GM21381 (cell line): ENCODE measurements around the gene FAM163A.

Experiments
- ATAC-seq: cut with Tn5 transposase; IDR thresholded peaks from one replicate; pipeline ENCODE4 v1.9.1; 2021; ENCODE audit warnings: mild to moderate bottlenecking, moderate library complexity; ENCODE audit not compliant: unreplicated experiment

Gene FAM163A

DNA sequence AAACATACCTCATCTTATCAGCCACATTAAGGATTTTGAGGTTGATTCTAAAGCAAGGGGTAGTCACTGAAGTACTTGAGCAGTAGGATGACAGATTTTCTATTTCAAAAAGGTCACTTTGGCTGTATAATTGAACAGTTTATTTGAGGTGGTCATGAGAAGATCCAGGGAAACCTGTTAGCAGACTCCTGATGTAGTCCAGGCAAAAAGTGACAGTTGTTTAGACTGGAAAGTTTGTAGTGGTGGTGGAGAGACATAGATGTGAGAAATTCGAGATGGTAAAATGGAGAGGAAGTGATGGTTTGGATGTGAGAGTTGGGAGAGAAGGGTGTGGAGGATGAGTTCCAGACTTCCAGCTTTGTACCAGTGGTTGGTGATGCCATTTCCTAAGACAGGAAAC is 7.5 kb downstream of the FAM163A start:
- no peak for ATAC-seq

DNA sequence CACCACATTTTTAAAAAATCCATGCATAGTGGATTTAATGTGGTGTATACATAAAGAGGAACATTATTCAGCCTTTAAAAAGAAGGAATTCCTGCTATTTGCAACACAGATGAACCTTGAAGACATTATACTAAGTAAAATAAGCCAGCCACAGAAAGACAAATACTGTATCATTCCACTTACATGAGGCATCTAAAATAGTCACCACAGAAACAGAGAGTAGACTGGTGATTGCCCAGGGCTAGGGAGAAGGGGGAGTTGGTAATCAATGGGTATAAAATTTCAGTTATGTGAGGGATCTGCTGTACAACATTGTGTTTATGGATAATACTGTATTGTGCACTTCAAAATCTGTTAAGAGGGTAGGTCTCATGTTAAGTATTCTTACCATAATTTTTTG is 10.0 kb downstream of the FAM163A start:
- ATAC-seq, result no peak

GRCh38 chr1:179754041-179754624 is 11.0 kb downstream of the FAM163A start:
- no peak for ATAC-seq

- ATAC-seq, result no peak
These were observed 14.8 kb downstream of the FAM163A start for GRCh38 chr1:179757933-179758332.

- no peak for ATAC-seq
These were observed 17.4 kb downstream of the FAM163A start for GRCh38 chr1:179760521-179760920.

DNA sequence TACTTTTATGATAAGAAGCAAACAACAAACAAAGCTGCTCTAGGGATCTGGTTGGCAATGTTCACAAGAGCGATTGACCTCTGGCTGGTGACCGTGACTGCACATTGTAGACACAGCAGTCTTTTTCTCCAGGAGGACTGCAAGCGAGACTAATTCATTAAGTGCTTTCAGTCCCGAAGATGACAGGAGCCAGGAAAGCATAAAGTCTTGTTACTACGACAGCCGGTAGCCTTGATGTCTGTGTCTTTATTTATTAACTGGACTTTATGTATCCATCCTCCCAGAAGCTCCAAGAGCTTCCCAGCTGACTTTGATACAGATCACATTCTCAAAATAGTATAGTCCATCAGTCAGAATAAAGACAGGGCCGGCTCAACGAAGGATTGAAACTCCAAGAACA is 18.2 kb downstream of the FAM163A start:
- ATAC-seq, result no peak

DNA sequence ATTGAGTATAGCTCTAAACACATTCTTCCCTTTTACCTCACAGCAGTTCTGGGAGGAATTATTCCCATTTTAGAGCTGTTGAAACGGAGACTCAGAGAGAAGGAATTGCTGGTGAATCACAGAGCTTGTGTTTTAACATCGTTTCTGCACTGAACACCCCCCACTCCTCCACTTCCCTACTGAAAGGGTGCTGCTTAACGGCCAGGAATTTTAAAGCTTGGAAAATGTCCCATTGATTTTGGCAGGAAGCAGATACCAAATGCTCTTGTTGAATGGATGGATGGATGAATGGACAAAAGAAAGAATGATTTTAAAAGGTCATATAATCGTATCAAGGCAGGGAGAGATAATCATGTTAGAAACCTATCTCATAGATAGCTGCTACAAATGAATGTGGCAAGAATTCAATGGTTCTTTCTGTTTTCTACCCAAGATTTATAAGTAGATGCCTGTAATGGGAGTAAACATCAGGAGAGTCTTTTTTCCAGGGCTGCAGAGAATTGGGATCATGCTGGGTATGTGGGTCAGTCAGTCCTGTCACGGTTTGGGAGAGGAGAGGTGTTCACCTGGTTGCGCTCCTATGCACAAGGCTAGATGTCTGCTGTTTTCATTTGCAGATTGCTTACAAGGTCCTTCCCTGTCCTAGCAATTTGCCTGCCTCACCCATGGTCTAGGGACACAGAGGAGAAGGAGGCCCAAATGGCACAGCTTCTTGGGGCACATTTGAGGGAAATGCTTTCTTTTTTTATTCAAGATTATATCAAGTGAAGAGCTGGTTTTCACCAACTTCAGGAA is 19.0 kb downstream of the FAM163A start:
- no peak for ATAC-seq

GRCh38 chr1:179767177-179767581 is 24.1 kb downstream of the FAM163A start:
- ATAC-seq, result no peak

DNA sequence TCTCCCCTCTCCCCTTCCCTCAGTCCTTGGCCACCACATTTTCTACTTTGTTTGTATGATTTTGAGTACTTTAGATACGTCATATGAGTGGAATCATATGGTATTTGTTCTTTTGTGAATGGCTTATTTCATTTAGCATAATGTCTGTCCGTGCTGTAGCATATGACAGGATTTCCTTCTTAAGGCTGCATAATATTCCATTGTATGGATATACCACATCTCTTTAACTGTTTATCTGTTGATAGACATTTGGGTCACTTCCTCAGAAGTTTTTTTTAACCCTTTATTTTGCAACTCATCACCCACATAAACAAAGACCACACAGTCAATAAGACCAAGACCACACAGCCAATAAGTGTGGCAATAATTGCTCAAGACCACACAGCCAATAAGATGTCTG is 24.9 kb downstream of the FAM163A start:
- ATAC-seq, result no peak

DNA sequence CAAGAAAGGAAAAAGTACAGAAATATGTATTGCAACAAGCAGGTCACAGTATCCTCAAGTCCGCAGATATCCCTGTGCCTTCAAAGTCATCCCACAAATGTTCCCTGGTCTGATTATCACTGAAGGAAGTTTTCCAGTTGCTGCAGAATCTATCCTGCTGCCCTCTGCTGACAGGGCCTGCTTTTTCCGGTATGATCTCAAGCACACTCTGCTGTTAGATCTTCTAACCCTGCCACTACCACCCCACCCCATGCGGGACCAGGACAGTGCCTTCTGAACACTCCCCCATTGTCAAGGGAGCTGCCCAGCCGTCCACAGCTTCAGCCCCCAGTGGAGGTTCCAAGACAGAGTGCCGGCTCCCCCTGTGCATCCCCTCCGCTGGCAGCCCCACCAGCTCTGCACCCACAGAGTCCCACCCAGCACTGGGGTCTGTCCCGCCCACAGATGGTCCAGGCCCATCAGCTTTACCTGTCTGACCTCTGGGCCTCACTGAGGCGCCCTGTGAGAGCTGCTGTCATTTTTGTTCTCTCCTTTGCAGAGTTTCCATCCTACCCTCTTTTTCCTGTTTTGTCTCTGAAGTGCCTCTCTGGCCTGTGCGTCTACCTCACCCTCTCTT is 27.9 kb downstream of the FAM163A start:
- no peak for ATAC-seq

- no peak for ATAC-seq
These were observed 30.2 kb downstream of the FAM163A start for GRCh38 chr1:179773264-179773663.

- ATAC-seq, result no peak
These were observed 30.9 kb downstream of the FAM163A start for GRCh38 chr1:179774000-179774399.

DNA sequence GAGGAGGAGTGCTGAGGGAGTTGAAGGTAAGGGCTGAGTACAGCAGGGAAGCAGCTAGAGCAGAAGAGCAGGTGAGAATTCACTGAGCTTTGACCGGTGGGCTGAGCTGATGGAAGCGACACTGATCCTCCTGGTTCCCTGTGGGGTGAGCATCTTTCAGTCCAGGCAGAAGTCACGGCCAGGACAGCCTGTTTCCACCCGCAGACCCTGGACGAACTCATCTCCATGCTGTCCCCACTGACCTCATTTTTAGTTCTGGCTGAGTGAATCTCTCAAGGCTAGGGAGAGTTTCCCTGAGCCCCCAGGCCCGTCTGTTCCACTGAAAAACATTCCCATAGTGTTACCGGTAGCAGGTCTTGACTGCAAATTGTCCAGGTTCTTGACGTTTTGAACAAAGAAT is 31.5 kb downstream of the FAM163A start:
- no peak for ATAC-seq

- no peak for ATAC-seq
These were observed 31.9 kb downstream of the FAM163A start for GRCh38 chr1:179775009-179775408.

GRCh38 chr1:179776831-179777230 is 33.7 kb downstream of the FAM163A start:
- ATAC-seq, result no peak

- ATAC-seq, result no peak
These were observed 34.6 kb downstream of the FAM163A start for GRCh38 chr1:179777731-179778130.

GRCh38 chr1:179779645-179780272 is 36.7 kb downstream of the FAM163A start:
- ATAC-seq, result no peak

DNA sequence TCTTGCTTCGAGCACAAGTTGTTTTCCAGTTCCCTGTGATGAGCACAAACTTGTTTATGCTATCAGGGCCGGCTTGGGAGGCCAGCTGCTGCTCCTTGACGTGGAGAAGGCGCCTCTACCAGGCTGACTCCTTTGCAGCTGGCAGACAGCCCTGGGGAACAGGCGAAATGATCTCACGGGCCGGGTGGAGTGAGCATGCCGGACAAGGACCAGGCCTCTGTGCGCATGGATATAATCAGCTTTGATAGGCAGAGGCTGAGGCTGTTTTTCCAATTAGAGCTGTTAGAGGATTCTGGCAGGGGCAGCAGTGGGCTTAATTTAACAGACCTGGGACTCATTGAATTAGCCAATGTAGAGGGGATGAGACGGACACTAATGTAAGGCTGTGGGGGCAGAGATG is 38.9 kb downstream of the FAM163A start:
- ATAC-seq, result no peak

DNA sequence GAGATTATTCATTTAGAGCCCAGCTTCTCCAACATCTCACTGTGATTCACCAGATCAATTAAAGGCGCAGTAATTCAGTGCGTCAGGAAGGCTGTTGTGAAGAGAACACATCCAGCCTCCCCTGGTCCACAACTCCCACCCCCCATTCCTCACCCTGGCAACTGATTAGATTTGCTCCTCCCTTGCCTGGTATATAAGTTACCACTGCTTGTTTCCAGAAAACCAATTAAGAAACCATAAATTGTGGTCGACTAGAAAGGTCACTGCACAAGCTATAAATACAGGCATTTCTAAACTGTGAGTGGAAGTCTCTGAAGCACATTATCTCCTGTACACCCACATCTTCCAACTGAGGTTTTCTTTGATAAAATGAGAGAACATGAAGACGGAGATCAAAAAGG is 41.9 kb downstream of the FAM163A start:
- ATAC-seq, result no peak

- no peak for ATAC-seq
These were observed 42.6 kb downstream of the FAM163A start for GRCh38 chr1:179785728-179786127.

- no peak for ATAC-seq
These were observed 44.0 kb downstream of the FAM163A start for GRCh38 chr1:179786815-179787685.
